Brain microvascular endothelial cell (primary cell): Measurements from ENCODE around the gene RESP18.
A peak's percentile ranks its signal among the peaks of the same experiment; 100 is the strongest.
"Not testable (repeated sequence)": the region's sequence is repeated elsewhere in the genome, so short reads cannot be mapped to it uniquely, and the experiment has no call there.

ENCODE experiments used
- DNase-seq: peaks from one replicate; pipeline ENCODE4 v3.0.0-alpha.2; 2020
- H3K27ac ChIP-seq: fragments of 250-450 bp; sonication (Bioruptor Pico); 2 replicates; pipeline ENCODE4 v1.5.1; 2020; ENCODE audit warnings: mild to moderate bottlenecking, moderate library complexity
- H3K27me3 ChIP-seq: fragments of 250-450 bp; sonication (Bioruptor Pico); replicated peaks from 2 replicates; pipeline ENCODE4 v1.5.1; 2020; ENCODE audit warnings: mild to moderate bottlenecking
- H3K36me3 ChIP-seq: fragments of 250-450 bp; sonication (Bioruptor Pico); replicated peaks from 2 replicates; pipeline ENCODE4 v1.5.1; 2020; ENCODE audit warnings: mild to moderate bottlenecking
- H3K4me3 ChIP-seq: 2 replicates; pipeline ENCODE4 v1.5.1; 2011; ENCODE audit warnings: low read depth, mild to moderate bottlenecking, control low read depth, low read length, moderate library complexity
- CTCF ChIP-seq: IDR thresholded peaks from 2 replicates; pipeline ENCODE4 v1.5.1; 2011; ENCODE audit warnings: low read depth, mild to moderate bottlenecking, moderate library complexity, low read length, control low read depth, inconsistent platforms; ENCODE audit errors: missing control alignments
- in situ Hi-C: cut with HindIII; loops from 2 replicates; pipeline ENCODE4 v1.10.0; 2017; ENCODE audit warnings: low sequenced_read_pairs, low pct_ligation_motif_present

Gene RESP18

DNA sequence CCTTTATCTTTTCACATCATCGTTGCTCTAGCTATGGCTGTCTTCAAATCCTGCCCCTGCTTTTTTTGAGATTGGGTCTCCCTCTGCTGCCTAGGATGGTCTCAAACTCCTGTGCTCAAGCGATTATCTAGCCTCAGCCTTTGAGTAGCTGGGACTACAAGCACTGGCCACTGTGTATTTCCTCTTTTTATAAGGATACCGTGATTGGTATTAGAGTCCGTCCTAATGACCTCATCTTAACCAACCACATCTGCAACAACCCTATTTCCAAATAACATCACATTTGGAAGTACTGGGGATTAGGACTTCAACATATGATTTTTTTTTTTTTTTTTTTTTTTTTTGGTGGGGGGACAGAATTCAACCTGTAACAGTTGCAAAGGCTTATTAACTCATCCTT, 9.1 kb downstream of the RESP18 start:
- TF ChIP-seq CTCF, result no peak
- no peak overlapping the region for H3K27ac ChIP-seq
- no peaks in the 10 kb centered on the region for H3K36me3 ChIP-seq
- in situ Hi-C loops, result no loop called here
- no peaks in the 10 kb centered on the region for H3K27me3 ChIP-seq
- H3K4me3 ChIP-seq, result no peak overlapping the region
- DNase-seq, result no peak

DNA sequence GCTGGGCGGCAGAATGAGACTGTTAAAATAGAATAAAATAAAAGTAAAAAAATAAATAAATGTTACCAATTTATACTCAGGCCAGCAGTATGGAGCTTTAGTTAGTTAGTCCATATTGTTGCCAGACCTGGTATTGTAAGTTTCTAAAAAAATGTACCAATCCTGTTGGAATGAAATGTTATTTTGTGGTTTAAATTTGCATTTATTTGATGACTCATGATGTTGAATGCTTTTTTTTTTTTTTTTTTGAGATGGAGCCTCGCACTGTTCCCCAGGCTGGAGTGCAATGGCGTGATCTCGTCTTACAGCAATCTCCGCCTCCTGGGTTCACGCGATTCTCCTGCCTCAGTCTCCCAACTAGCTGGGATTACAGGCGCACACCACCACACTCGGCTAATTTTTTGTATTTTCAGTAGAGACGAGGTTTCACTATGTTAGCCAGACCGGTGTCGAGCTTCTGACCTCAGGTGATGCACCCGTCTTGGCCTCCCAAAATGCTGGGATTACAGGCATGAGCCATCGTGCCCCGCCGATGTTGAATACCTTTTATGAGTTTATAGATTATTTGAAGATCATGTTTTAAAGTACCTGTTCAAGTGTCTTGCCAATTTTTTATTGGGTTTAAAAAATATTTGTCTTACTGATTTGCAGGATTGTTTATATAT, 17.6 kb downstream of the RESP18 start:
- DNase-seq, result no peak
- in situ Hi-C loops, result no loop called here

GRCh38 chr2:219312683-219313263, 19.8 kb downstream of the RESP18 start:
- H3K27ac ChIP-seq, in situ Hi-C loops, DNase-seq: not testable (repeated sequence)

More for the DNA sequence above, 17.6 kb downstream of the RESP18 start:
- H3K36me3 ChIP-seq, result no peaks in the 10 kb centered on the region
- H3K27ac ChIP-seq, result no peak overlapping the region
- no peak overlapping the region for H3K4me3 ChIP-seq
- H3K27me3 ChIP-seq, result peaks cover under 1% of the 10 kb centered on the region
- no peak for TF ChIP-seq CTCF

DNA sequence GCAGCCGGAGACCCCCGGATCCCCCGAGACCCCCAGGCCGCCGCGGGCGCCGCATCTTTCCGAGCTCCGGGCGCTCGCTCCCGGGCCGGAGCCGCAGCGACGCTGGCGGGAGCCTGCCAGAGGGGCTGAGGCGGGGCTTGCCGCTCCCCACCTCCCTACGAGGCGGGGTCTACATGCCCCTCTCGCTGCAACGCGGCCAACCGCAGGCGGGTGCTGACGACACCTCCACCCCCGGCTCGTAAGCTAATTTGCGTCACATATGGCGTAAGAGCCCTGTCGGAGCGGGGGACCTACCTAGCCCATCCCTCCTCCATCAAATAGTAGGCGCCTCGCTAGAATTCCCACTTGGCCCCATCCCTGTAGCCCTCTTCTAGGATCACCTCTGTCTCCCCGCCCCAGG, 23.3 kb downstream of the RESP18 start, which contains the start of gene PTPRN:
PTPRN (minus strand) TSS at position 124 of the 400 bp plus-strand sequence; CDS start at position 55, 69 bp downstream.
- DNase-seq, result peak; percentile 5
- Histone ChIP-seq H3K27me3 (peaks cover 10% of the 10 kb centered on the region), H3K4me3 (peak within 1 kb of the TSS; percentile 48), H3K36me3 (no peaks in the 10 kb centered on the region), H3K27ac (no peak within 1 kb of the TSS)
- in situ Hi-C loops, result no loop called here
- TF ChIP-seq CTCF, result no peak

More at GRCh38 chr2:219312683-219313263, 19.8 kb downstream of the RESP18 start:
- not testable (repeated sequence) for H3K27me3 ChIP-seq, H3K36me3 ChIP-seq, H3K4me3 ChIP-seq

DNA sequence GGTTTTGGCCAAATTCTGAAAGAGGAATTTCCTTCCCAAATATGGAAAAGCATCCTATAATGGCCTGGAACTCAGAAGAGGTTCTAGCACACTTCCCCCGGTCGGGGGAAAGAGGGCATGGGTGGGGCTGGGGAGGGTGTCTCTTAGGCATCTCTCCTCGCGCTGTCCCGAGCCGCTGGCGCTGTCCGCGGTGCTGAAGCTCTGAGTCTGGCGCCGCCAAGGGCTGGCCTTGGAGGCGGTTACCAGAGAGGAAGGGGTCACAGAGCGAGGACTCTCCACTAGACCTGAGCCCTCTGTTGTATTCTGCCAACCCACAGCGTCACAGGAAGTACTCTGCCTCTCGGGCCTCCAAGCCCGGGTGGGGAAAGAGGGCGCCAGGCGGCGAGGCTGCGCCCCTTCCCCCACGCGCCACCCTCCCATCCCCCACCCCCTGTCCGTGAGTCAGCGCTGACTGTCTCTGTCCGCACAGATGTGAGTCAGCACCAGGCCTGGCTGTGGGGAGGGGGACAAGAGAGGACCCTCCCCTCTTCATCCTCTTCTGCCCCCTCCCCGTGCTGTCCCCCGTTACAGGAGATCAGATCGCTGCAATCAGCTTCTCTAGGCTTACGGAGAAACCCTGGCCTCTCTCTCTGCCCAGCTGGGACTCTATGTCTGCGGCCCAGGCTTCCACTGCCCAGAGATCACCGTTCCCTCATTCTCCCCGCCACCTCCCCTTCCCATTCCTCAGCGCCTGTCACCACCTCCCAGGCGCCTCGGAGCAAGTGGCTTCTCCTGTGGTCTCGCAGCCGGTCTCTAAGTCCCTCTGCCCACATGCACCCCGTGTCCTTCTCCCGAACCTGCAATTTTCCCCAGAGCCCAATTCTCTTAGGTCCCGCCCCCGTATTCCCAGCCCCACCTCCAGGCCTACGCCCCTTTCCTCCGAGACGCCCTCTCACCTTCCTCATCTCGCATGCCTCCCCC, 24.1 kb downstream of the RESP18 start:
- H3K4me3 ChIP-seq, result peak overlapping the region; percentile 48

More for the DNA sequence above, 24.1 kb downstream of the RESP18 start:
- Histone ChIP-seq H3K27ac (no peak overlapping the region), H3K27me3 (peaks cover 12% of the 10 kb centered on the region), H3K36me3 (no peaks in the 10 kb centered on the region)
- in situ Hi-C loops, result no loop called here
- peak; percentile 36 for DNase-seq
- TF ChIP-seq CTCF, result no peak
